HG02973 (cell line): ENCODE results near the gene ACY1.

Experiments
- ATAC-seq: cut with Tn5 transposase; IDR thresholded peaks from one replicate; pipeline ENCODE4 v1.9.1; 2021; ENCODE audit warnings: moderate library complexity; ENCODE audit not compliant: unreplicated experiment

The ACY1 gene

GRCh38 chr3:51945926-51946705, 37.2 kb upstream of the ACY1 start:
- no peak for ATAC-seq

DNA sequence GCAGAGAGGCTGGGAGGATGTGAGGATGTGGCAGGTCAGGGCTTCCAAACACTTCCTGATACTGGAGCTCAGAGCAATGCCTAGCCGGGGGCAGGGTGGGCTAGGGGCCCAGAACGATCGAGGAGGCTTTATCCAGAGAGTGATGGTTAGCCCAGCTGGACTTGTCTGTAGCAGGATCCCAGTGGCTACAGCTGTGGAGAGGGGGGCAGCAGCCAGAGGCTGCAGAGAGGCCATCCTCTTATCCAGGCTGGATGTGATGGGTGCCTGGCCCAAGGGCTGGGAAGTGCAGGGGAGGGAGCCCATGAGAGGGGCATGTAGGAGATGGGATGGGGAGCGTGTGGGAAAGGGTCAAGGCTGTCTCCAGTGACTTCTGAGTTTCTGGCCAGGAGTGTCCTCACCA, 36.5 kb upstream of the ACY1 start:
- no peak for ATAC-seq

- ATAC-seq, result no peak
Observed at GRCh38 chr3:51947215-51947900, 36.0 kb upstream of the ACY1 start.

- no peak for ATAC-seq
Observed at GRCh38 chr3:51948016-51948580, 35.2 kb upstream of the ACY1 start.

DNA sequence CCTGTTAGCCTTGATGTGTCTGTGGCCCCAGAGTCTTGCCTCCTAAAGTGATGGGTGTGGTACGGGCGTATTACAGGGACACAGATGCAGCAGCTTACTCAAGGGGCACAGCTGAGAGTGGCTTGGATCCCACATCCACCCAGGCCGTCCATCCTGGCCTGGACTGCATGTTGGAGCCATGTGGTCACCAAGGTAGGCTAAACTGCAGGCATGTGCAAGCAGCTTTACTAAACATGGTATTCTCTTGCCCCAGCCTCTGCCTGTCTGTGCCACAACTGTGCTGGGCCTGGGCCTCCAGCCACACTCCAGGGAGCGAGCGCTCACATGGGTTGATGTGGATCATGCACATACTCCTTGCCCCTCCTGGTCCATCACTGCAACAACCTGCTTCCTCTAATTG, 34.2 kb upstream of the ACY1 start:
- no peak for ATAC-seq

GRCh38 chr3:51950899-51951298, 32.4 kb upstream of the ACY1 start:
- ATAC-seq, result no peak

GRCh38 chr3:51953445-51953844, 29.9 kb upstream of the ACY1 start:
- no peak for ATAC-seq

GRCh38 chr3:51954105-51954504, 29.2 kb upstream of the ACY1 start:
- ATAC-seq, result no peak

- no peak for ATAC-seq
Observed at GRCh38 chr3:51954713-51955112, 28.6 kb upstream of the ACY1 start.

- no peak for ATAC-seq
Observed at GRCh38 chr3:51955175-51955892, 28.0 kb upstream of the ACY1 start, which contains the start of gene GPR62. TSS of gene GPR62 (plus strand) at chr3:51955381. CDS start at chr3:51955653, 272 bp downstream.

- no peak for ATAC-seq
Observed at GRCh38 chr3:51955893-51956770, 27.2 kb upstream of the ACY1 start.

GRCh38 chr3:51957520-51958205, 25.7 kb upstream of the ACY1 start:
- ATAC-seq, result no peak

DNA sequence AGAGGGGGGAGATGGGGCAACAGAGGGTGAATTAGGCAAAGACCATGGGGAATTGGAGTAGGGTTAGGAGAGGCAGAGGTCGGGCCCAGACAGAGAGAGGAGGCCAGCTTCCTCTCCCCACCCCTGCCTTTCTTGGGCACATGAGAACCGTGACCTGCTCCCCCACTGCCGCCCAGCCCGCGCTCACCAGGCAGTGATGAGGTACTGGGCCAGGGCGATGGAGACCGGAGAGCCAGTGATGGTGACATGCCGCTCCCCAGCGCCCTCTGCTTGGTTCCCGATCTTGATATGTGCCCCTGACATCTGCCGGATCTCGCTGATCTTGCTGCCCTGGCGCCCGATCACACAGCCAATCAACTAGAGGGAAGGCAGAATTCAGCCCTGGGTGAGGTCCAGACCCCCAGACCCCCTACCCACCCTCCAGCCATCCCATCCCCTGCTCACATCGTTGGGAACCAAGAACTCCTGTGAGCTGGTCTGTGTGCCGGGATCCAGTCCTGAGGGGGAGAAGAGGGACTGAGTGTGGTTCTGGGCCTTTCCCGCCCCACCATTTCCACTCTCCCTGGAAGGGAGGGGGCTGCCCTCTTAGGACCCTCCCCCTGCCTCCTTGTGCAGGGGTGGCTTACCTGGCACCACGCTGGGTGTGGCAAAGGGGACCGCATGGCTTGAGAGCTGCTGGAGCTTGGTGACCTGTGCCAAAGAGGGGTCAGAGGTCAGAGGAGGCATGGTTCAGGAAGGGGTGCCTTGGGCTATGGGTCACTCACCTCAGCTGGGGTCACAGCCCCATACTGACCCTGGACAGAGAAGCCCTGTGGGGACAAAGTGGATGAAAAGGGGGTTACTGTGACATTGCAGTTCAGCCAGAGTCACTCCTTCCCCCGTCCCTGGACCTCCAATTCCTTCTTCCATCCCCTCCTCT, 24.5 kb upstream of the ACY1 start:
- ATAC-seq, result no peak

- ATAC-seq, result no peak
Observed at GRCh38 chr3:51959651-51960050, 23.7 kb upstream of the ACY1 start.

DNA sequence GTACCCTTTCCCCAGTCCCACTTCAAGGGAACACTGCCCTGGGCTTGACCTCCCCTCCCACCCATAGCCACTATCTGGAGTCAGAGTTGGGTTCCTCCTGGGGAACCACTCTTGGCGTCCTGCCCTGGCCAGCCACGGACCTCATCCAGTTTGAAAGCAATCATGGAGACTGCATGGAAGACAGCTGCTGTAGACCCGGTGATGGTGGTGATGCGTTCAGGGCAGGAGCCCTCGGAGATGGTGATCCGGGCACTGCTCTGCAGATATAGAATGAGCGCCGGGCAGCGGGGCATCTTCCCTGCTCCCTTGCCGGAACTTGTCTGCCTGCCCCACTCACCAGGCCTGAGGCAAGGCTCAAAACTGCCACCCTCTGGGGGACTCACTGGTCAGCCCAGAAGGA, 22.9 kb upstream of the ACY1 start:
- no peak for ATAC-seq

DNA sequence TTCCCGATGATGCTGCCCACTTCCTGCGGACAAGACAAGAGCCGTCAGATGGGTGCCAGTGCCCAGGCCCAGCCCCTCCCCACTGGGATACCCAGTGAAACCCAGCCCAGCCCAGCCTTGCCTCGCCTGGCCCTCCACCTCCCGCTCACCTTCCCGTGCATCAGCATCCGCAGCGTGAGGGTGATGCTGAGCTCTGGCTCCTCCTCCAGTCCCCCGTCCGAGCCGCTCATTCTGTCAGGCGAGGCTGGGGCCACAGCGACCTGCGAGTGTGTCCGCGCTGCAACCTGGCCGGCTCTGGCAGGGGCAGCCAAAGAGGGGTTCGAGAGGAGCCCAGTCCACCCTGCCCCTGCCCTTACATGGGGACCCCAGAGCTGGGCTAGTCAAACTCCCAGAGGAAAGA, 22.3 kb upstream of the ACY1 start:
- ATAC-seq, result no peak

DNA sequence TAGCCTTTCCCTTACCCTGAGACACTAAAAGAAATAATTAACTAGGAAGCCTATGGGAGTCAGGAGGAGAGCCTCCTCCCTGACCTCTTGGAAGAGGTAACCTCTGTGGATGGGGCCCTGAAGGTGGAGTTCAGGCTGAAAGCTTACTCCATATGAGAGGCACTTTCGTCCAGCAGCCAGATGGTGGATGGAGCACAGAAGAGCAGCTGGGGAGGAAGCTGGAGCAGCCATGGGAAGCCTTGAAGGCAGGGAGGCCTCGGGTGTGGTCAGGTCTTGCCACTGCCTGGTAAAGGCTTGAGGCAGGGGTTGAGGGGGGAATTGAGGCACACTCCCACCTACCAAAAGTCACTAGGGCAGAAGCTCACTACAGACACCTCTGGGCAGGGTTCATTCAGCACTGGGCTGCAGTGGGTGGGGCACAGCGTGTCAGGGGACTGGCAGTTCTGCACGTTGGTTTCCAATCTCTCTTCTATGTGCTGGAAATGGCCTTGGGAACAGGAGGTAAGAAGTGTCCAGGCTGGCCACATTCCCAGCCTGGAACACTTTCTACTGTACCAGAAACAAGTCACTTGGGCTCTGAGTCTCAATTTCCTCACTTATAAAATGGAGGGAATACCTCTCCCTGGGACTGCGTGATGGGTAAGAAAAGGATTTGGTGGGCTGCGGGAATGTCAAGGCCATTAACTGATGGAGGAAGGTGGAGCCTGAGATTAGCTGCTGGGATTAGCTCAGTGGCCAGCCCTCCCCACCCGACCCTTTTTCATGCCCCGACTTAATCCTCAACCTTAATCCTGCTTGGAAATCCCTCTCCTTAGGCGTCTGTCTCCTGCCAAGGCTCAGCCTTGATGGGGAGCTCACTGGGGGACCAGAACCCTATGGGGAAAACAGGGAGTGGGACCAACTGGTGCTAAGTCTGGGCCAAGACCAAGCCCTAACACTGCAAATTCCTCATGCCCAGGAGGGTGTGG, 21.4 kb upstream of the ACY1 start:
- ATAC-seq, result no peak
